HepG2 (cell line): ENCODE data around the gene BRINP1. TPM values are rescaled to one million over a fixed set of nuclear protein-coding genes. Genes with fewer than 3 reads are reported as not detected.

ENCODE experiments used
- ATAC-seq: fragments of 200-7000 bp; cut with Tn5 transposase; 3 replicates; pipeline ENCODE4 v1.9.1; 2020; ENCODE audit warnings: mild to moderate bottlenecking, moderate library complexity
- BruUV-seq: library from RNA; stranded (reverse); fragments of 400-500 nt; replicated peaks from 2 replicates; lab custom pipeline; 2021; lab: Mats Ljungman, UMichigan
- CTCF ChIA-PET: fragments of 300-600 bp; formaldehyde crosslinking; extraction: SDS; loops from one replicate; lab custom pipeline; 2021; ENCODE audit warnings: low total read pairs, inconsistent platforms, low intra/inter-chr PET ratio; lab: Yijun Ruan, JAX
- POLR2A ChIA-PET: fragments of 350-600 bp; sonication (Branson Sonifier 250); formaldehyde crosslinking; loops from one replicate; lab custom pipeline; 2020; ENCODE audit warnings: antibody characterized with exemption, inconsistent platforms; lab: Yijun Ruan, JAX
- DNase-seq: peaks from one replicate; pipeline ENCODE4 v3.0.0-alpha.2; 2015; ENCODE audit warnings: low spot score
- FAIRE-seq: peaks from 3 replicates; lab custom pipeline; 2011; peaks lifted over from hg19 to GRCh38; lab: Jason Lieb, UNC
- H2AFZ ChIP-seq: one replicate; pipeline ENCODE4 v1.6.1; 2011; ENCODE audit warnings: low read length, inconsistent platforms
- H3K27ac ChIP-seq: fragments of 300-600 bp; 3 replicates; pipeline ENCODE4 v1.8.0; 2011; ENCODE audit warnings: mixed run types, mild to moderate bottlenecking, mixed read lengths, low read length, inconsistent platforms; ENCODE audit not compliant: insufficient read depth; ENCODE audit errors: extremely low read length
- H3K27me3 ChIP-seq, 2 experiments: fragments of 200-600 bp in 1 of 2; 2 replicates in 1 of 2; 3 replicates in 1 of 2; pipeline versions ENCODE4 v1.6.0 to v1.8.0; 2011; ENCODE audit warnings: low read length in 2 of 2, mild to moderate bottlenecking in 2 of 2, moderate library complexity in 2 of 2, inconsistent platforms in 1 of 2; ENCODE audit not compliant: insufficient read depth in 2 of 2, control insufficient read depth in 1 of 2
- H3K36me3 ChIP-seq, 2 experiments: fragments of 200-600 bp in 1 of 2; replicated peaks in 1 of 2; 2 replicates in 1 of 2; 3 replicates in 1 of 2; pipeline versions ENCODE4 v1.5.1 to v1.8.0; 2011; ENCODE audit warnings: low read length in 2 of 2, inconsistent platforms in 1 of 2; ENCODE audit not compliant: insufficient read depth in 2 of 2, control insufficient read depth in 1 of 2
- H3K4me1 ChIP-seq: 2 replicates; pipeline ENCODE4 v1.5.1; 2012; ENCODE audit warnings: low read length, inconsistent platforms; ENCODE audit not compliant: insufficient read depth
- H3K4me2 ChIP-seq: 2 replicates; pipeline ENCODE4 v1.6.0; 2011; ENCODE audit warnings: low read depth, low read length, inconsistent platforms
- H3K4me3 ChIP-seq, 3 experiments: fragments of 200-600 bp in 1 of 3; sonication (generic), shearing (Covaris generic) in 1 of 3; replicated peaks in 1 of 3; 2 replicates each; pipeline ENCODE4 v1.5.1; 2011 to 2016; ENCODE audit warnings: low read length in 3 of 3, inconsistent platforms in 2 of 3, low read depth in 2 of 3, mild to moderate bottlenecking in 2 of 3, control low read depth in 1 of 3, mixed read lengths in 1 of 3; ENCODE audit not compliant: insufficient read depth in 1 of 3
- H3K79me2 ChIP-seq: one replicate; pipeline ENCODE4 v1.6.1; 2011; ENCODE audit warnings: low read length, inconsistent platforms; ENCODE audit not compliant: insufficient read depth
- H3K9ac ChIP-seq: 2 replicates; pipeline ENCODE4 v1.6.0; 2011; ENCODE audit warnings: mild to moderate bottlenecking, low read depth, low read length, inconsistent platforms; ENCODE audit not compliant: insufficient read depth
- H3K9me3 ChIP-seq: 2 replicates; pipeline ENCODE4 v1.5.1; 2012; ENCODE audit warnings: mild to moderate bottlenecking, low read length
- H4K20me1 ChIP-seq: 2 replicates; pipeline ENCODE4 v1.6.0; 2011; ENCODE audit warnings: inconsistent platforms, mild to moderate bottlenecking, low read length, moderate library complexity; ENCODE audit not compliant: insufficient read depth
- AGO1 ChIP-seq: fragments of 200-400 bp; formaldehyde crosslinking; IDR thresholded peaks from 2 replicates; pipeline ENCODE4 v1.6.1; 2017; ENCODE audit warnings: mild to moderate bottlenecking, low read depth, low read length, moderate library complexity; ENCODE audit not compliant: poor library complexity, severe bottlenecking
- MEF2D ChIP-seq: sonication (generic); formaldehyde crosslinking; IDR thresholded peaks from 2 replicates; pipeline ENCODE4 v1.5.1; 2020; ENCODE audit warnings: mild to moderate bottlenecking, missing genetic modification reagents
- MTA1 ChIP-seq: sonication (generic); formaldehyde crosslinking; IDR thresholded peaks from 2 replicates; pipeline ENCODE4 v1.4.0; 2020; ENCODE audit warnings: missing genetic modification reagents, mild to moderate bottlenecking, borderline replicate concordance
- MTF2 ChIP-seq: sonication (generic); formaldehyde crosslinking; IDR thresholded peaks from 2 replicates; pipeline ENCODE4 v1.5.0; 2020; ENCODE audit warnings: missing genetic modification reagents, borderline replicate concordance
- MYC ChIP-seq: sonication (generic); formaldehyde crosslinking; IDR thresholded peaks from 2 replicates; pipeline ENCODE4 v1.9.0; 2021; ENCODE audit warnings: missing genetic modification reagents, borderline replicate concordance
- MYPOP ChIP-seq: sonication (generic); formaldehyde crosslinking; IDR thresholded peaks from 2 replicates; pipeline ENCODE4 v1.8.1; 2023; ENCODE audit warnings: mild to moderate bottlenecking, moderate library complexity, missing genetic modification reagents
- PPARG ChIP-seq: conservative IDR thresholded peaks from 2 replicates; pipeline ENCODE4 v1.6.1; 2016; ENCODE audit warnings: missing biosample characterization, missing genetic modification reagents
- TBX2 ChIP-seq: sonication (generic); formaldehyde crosslinking; IDR thresholded peaks from 2 replicates; pipeline ENCODE4 v1.5.0; 2020; ENCODE audit warnings: missing genetic modification reagents, mild to moderate bottlenecking, borderline replicate concordance
- YEATS4 ChIP-seq: sonication (generic); formaldehyde crosslinking; IDR thresholded peaks from 2 replicates; pipeline ENCODE4 v1.4.0; 2020; ENCODE audit warnings: missing genetic modification reagents, borderline replicate concordance
- ZC3H13 ChIP-seq: sonication (generic); formaldehyde crosslinking; IDR thresholded peaks from 2 replicates; pipeline ENCODE4 v1.8.1; 2023; ENCODE audit warnings: mild to moderate bottlenecking, missing genetic modification reagents, moderate library complexity
- ZKSCAN1 ChIP-seq: fragments of 150-350 bp; IDR thresholded peaks from 2 replicates; pipeline ENCODE4 v1.6.1; 2014; ENCODE audit warnings: low read length
- ZNF703 ChIP-seq: sonication (generic); formaldehyde crosslinking; IDR thresholded peaks from 2 replicates; pipeline ENCODE4 v1.5.1; 2020; ENCODE audit warnings: missing genetic modification reagents, mild to moderate bottlenecking, moderate library complexity, borderline replicate concordance
- WGBS: methylation state at CpG from one replicate; pipeline ENCODE4 v1.1.6; 2017; ENCODE audit warnings: low lambda C conversion rate; 5-methylcytosine and 5-hydroxymethylcytosine counted together
- in situ Hi-C: cut with HindIII; loops from 2 replicates; pipeline ENCODE4 v1.10.0; 2017; ENCODE audit warnings: low pct_unique_long_range_greater_than_20kb; ENCODE audit not compliant: extremely low pct_ligation_motif_present
- intact Hi-C: fragments of 100-400 bp; cut with micrococcal nuclease; formaldehyde crosslinking; loops from one replicate; pipeline ENCODE4 v1.10.0; 2022; ENCODE audit not compliant: unreplicated experiment
- polyA plus RNA-seq, 8 experiments: library from polyadenylated mRNA; depleted of rRNA in 3 of 8; stranded (reverse) in 7 of 8; unstranded in 1 of 8; fragments of >200 nt; fragmentation: Illumina TruSeq in 4 of 8; extraction: Trizol in 4 of 8; gene quantifications; 2 replicates each; pipeline versions ENCODE4 v1.2.1 to v1.2.3, GENCODE V29; 2011 to 2016; ENCODE audit warnings: low read depth in 4 of 8, missing spikeins in 1 of 8, mixed read lengths in 1 of 8; ENCODE audit not compliant: insufficient read depth in 1 of 8
- total RNA-seq, 5 experiments: library from RNA; depleted of rRNA; stranded (reverse); fragments of >200 nt; fragmentation: Illumina TruSeq; extraction: Trizol; gene quantifications; 2 replicates each; pipeline ENCODE4 v1.2.3, GENCODE V29; 2016; ENCODE audit warnings: low read depth in 1 of 5
- TF ChIP-seq, protein P1 (sequence below): sonication (generic); formaldehyde crosslinking; IDR thresholded peaks from 2 replicates; pipeline ENCODE4 v1.9.0; 2022; ENCODE audit warnings: low read depth, missing genetic modification reagents
- TF ChIP-seq, protein P2 (sequence below): sonication (generic); formaldehyde crosslinking; IDR thresholded peaks from 2 replicates; pipeline ENCODE4 v1.4.0; 2020; ENCODE audit warnings: missing genetic modification reagents, mild to moderate bottlenecking, borderline replicate concordance

The BRINP1 gene
- total and polyA plus RNA-seq, 2 of the 13 experiments (the other 11 are each of a cell fraction or from before 2014, with no cell fraction given), result not detected

- TF ChIP-seq, protein P1, sequence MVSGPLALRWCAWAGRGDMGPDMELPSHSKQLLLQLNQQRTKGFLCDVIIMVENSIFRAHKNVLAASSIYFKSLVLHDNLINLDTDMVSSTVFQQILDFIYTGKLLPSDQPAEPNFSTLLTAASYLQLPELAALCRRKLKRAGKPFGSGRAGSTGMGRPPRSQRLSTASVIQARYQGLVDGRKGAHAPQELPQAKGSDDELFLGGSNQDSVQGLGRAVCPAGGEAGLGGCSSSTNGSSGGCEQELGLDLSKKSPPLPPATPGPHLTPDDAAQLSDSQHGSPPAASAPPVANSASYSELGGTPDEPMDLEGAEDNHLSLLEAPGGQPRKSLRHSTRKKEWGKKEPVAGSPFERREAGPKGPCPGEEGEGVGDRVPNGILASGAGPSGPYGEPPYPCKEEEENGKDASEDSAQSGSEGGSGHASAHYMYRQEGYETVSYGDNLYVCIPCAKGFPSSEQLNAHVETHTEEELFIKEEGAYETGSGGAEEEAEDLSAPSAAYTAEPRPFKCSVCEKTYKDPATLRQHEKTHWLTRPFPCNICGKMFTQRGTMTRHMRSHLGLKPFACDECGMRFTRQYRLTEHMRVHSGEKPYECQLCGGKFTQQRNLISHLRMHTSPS (CRISPR knock-in tag), result no peak
- TF ChIP-seq ZC3H13 (CRISPR knock-in tag), result no peak
- no peak for TF ChIP-seq ZKSCAN1
- no peak for TF ChIP-seq MYC (CRISPR knock-in tag)
- TF ChIP-seq PPARG, result no peak
- TF ChIP-seq MEF2D (CRISPR knock-in tag), result no peak
- no peak for TF ChIP-seq TBX2
- TF ChIP-seq, all 625 proteins: peak for 0
- ChIA-PET CTCF (no interaction called here), POLR2A (no interaction called here)
- no peaks in the 10 kb centered on the region for H3K4me1 ChIP-seq
- H3K4me3 ChIP-seq, result no peak overlapping the region
- H3K79me2 ChIP-seq, result no peaks in the 10 kb centered on the region
- no peak overlapping the region for H2AFZ ChIP-seq
- 0% methylated on average over 4 of the region's 4 CpGs for WGBS
- DNase-seq (no peak), ATAC-seq (no peak), FAIRE-seq (no peak)
- no peaks in the 10 kb centered on the region for H3K27me3 ChIP-seq
- intact Hi-C loops, result no loop called here
- no peak overlapping the region for H3K9ac ChIP-seq
- H3K36me3 ChIP-seq, result no peaks in the 10 kb centered on the region
- no TSS peak for BruUV-seq
- no peaks in the 10 kb centered on the region for H4K20me1 ChIP-seq
- H3K9me3 ChIP-seq, result no peaks in the 10 kb centered on the region
- in situ Hi-C loops, result no loop called here
- H3K4me2 ChIP-seq, result no peak overlapping the region
- H3K27ac ChIP-seq, result no peak overlapping the region
Measured at GRCh38 chr9:119257592-119257991, 111.6 kb downstream of the BRINP1 start.

DNA sequence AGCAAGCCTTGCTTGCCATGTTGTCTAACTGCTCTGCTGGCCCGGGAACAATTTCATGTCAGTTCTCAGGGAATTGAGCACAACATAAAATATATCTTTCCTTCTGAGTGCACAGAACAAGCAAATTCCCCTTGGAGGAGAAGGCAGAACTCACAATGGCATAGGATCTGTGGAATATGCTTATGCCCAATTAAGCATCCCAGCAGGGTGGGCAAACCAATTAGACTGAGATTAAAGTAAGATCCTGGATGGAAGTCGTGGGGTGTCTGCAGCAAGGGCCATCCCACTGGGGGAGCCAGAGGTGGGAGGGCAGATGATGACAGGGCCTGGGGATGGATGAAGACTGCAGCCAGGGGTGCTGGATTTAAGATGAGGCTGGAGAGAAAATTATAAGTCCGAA lies 114.1 kb downstream of the BRINP1 start:
- POLR2A ChIA-PET, result no interaction called here
- TF ChIP-seq ZNF703, result no peak
- TF ChIP-seq, protein P2, sequence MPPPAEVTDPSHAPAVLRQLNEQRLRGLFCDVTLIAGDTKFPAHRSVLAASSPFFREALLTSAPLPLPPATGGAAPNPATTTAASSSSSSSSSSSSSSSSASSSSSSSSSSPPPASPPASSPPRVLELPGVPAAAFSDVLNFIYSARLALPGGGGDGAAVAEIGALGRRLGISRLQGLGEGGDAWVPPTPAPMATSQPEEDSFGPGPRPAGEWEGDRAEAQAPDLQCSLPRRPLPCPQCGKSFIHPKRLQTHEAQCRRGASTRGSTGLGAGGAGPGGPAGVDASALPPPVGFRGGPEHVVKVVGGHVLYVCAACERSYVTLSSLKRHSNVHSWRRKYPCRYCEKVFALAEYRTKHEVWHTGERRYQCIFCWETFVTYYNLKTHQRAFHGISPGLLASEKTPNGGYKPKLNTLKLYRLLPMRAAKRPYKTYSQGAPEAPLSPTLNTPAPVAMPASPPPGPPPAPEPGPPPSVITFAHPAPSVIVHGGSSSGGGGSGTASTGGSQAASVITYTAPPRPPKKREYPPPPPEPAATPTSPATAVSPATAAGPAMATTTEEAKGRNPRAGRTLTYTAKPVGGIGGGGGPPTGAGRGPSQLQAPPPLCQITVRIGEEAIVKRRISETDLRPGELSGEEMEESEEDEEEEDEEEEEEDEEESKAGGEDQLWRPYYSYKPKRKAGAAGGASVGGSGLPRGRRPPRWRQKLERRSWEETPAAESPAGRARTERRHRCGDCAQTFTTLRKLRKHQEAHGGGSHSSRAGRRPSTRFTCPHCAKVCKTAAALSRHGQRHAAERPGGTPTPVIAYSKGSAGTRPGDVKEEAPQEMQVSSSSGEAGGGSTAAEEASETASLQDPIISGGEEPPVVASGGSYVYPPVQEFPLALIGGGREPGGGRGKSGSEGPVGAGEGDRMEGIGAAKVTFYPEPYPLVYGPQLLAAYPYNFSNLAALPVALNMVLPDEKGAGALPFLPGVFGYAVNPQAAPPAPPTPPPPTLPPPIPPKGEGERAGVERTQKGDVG (CRISPR knock-in tag), result no peak
- TF ChIP-seq MYPOP (CRISPR knock-in tag), result no peak
- no peak for TF ChIP-seq MTA1 (CRISPR knock-in tag)
- TF ChIP-seq AGO1, result no peak
- TF ChIP-seq YEATS4 (CRISPR knock-in tag), result no peak
- no peak for TF ChIP-seq MTF2

More for the DNA sequence above, 114.1 kb downstream of the BRINP1 start:
- Histone ChIP-seq H3K4me2 (no peak overlapping the region), H4K20me1 (no peaks in the 10 kb centered on the region), H3K27me3 (no peaks in the 10 kb centered on the region), H2AFZ (no peak overlapping the region), H3K9ac (no peak overlapping the region), H3K27ac (no peak overlapping the region), H3K79me2 (no peaks in the 10 kb centered on the region), H3K9me3 (no peaks in the 10 kb centered on the region), H3K36me3 (no peaks in the 10 kb centered on the region), H3K4me3 (no peak overlapping the region), H3K4me1 (no peaks in the 10 kb centered on the region)
- intact Hi-C loops (no loop called here), in situ Hi-C loops (no loop called here)
- no peak for FAIRE-seq
- no TSS peak for BruUV-seq
- WGBS, result 2% methylated on average over 3 of the region's 3 CpGs
- ATAC-seq, result no peak
- CTCF ChIA-PET, result no interaction called here
- no peak for DNase-seq
